ENCODE measurements around the gene CARMIL1. TPM values are rescaled to one million over a fixed set of nuclear protein-coding genes. Genes with fewer than 3 reads are reported as not detected.

The CARMIL1 gene
- total RNA-seq, 4 donors from 2014 or later, result 13.6 to 33.2 (median 22.2) TPM

DNA sequence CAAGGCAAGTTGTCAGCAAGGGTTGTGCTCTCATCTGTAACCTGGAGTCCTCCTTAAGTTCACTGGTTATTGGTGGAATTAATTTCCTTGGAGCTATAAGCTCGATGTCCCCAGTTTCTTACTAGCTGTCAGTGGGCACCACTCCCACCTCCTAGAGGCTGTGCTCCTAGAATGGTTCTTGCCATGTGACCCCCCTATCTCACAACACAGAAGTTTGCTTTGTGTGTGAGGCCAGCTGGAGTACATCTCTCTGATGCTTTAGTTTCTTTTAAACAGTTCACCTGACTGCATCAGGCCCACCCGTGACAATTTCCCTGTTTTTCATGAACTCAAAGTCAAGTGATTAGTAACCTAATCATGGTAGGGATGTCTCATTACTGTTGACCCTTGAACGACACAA, 193.7 kb downstream of the CARMIL1 start:
- TF ChIP-seq POLR2AphosphoS5 (IDR thresholded peaks at IDR 0.05), result no peak
- TF ChIP-seq, protein P1, sequence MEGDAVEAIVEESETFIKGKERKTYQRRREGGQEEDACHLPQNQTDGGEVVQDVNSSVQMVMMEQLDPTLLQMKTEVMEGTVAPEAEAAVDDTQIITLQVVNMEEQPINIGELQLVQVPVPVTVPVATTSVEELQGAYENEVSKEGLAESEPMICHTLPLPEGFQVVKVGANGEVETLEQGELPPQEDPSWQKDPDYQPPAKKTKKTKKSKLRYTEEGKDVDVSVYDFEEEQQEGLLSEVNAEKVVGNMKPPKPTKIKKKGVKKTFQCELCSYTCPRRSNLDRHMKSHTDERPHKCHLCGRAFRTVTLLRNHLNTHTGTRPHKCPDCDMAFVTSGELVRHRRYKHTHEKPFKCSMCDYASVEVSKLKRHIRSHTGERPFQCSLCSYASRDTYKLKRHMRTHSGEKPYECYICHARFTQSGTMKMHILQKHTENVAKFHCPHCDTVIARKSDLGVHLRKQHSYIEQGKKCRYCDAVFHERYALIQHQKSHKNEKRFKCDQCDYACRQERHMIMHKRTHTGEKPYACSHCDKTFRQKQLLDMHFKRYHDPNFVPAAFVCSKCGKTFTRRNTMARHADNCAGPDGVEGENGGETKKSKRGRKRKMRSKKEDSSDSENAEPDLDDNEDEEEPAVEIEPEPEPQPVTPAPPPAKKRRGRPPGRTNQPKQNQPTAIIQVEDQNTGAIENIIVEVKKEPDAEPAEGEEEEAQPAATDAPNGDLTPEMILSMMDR (IDR thresholded peaks at IDR 0.05), result no peak
- TF ChIP-seq POLR2A (IDR thresholded peaks at IDR 0.05), result no peak
- TF ChIP-seq EP300 (IDR thresholded peaks at IDR 0.05), result no peak
- Histone ChIP-seq H3K27ac (no peak overlapping the region), H3K36me3 (no peaks in the 10 kb centered on the region), H3K4me3 (no peak overlapping the region), H3K27me3 (no peaks in the 10 kb centered on the region), H3K9me3 (no peaks in the 10 kb centered on the region), H3K4me1 (no peaks in the 10 kb centered on the region)
- WGBS, result 90% methylated on average over 3 of the region's 3 CpGs
- DNase-seq (ENCODE audit: low spot score in 2 of 2), result no peak

DNA sequence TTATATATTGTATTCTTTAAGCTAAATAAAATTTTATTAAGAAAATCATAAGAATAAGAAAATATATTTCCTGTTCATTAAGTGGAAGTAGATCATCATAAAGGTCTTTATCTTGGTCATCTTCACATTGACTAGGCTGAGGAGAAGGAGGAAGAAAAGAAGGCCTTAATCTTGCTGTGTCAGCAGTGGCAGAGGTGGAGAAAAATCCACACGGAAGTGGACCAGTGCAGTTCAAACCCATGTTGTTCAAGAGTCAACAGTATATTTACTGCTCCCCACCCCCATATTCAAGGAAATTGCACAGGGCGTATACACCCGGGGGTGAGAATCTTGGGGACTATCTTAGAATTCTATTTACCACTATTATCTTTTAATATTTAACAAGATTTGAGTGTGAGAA, 194.3 kb downstream of the CARMIL1 start:
- no peaks in the 10 kb centered on the region for H3K4me1 ChIP-seq
- TF ChIP-seq POLR2A (IDR thresholded peaks at IDR 0.05) (no peak), EP300 (IDR thresholded peaks at IDR 0.05) (no peak), POLR2AphosphoS5 (IDR thresholded peaks at IDR 0.05) (no peak)
- TF ChIP-seq, protein P1 (IDR thresholded peaks at IDR 0.05), result no peak
- 87% methylated on average over 3 of the region's 3 CpGs for WGBS
- no peaks in the 10 kb centered on the region for H3K27me3 ChIP-seq
- H3K36me3 ChIP-seq, result no peaks in the 10 kb centered on the region
- no peaks in the 10 kb centered on the region for H3K9me3 ChIP-seq
- H3K4me3 ChIP-seq, result no peak overlapping the region
- DNase-seq (ENCODE audit: low spot score in 2 of 2), result no peak
- no peak overlapping the region for H3K27ac ChIP-seq

DNA sequence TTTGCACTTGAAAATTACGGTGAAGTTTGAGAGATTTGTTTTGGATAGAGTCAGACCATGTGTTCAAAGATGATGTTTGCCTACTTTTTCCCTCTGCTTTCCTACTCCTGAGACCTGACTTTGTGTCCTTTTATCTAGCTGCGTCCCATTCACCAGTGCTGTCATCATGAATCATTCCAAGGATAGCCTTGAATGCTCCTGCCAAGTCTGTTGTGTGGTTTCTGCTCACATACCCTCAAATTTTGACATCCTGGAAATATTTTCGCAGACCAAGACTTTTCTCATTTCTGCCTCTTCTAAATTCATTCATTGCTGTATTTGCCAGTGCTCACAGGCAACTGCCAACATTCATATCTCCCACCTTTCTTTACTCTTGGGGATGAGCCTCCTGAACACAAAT, 197.0 kb downstream of the CARMIL1 start:
- Histone ChIP-seq H3K4me1 (no peaks in the 10 kb centered on the region), H3K9me3 (no peaks in the 10 kb centered on the region), H3K27me3 (no peaks in the 10 kb centered on the region), H3K36me3 (no peaks in the 10 kb centered on the region), H3K27ac (no peak overlapping the region), H3K4me3 (no peak overlapping the region)
- WGBS, result 94% methylated on average over 3 of the region's 3 CpGs
- DNase-seq (ENCODE audit: low spot score in 2 of 2), result no peak
- TF ChIP-seq EP300 (IDR thresholded peaks at IDR 0.05), result no peak
- TF ChIP-seq, protein P1 (IDR thresholded peaks at IDR 0.05), result no peak
- TF ChIP-seq POLR2A (IDR thresholded peaks at IDR 0.05), result no peak
- TF ChIP-seq POLR2AphosphoS5 (IDR thresholded peaks at IDR 0.05), result no peak

DNA sequence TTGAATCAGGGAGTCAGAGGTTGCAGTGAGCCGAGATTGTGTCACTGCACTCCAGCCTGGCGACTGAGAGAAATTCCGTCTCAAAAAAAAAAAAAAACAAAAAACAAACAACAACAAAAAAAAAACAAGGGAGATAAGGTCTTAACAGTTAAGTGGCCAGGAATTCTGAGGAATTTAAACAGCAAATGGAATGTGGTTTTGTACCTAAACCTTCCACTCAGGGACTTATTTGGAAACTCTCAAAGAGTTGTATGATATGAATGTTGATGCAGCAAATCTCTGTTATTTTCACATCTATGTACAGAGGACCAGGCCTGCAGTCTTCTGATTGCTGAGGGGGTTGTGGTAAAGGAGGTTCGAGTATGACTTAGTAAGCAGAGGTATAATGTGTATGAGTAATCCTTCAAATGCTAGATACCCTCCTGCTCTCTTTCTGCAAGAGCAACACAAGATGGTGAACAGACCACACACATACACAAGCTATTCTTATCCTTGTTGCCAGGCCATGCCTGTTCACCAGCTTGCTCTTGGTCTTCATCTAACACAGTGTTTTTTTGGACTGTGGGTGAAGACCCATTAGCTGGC, 197.9 kb downstream of the CARMIL1 start:
- H3K27me3 ChIP-seq, result no peaks in the 10 kb centered on the region
- no peak overlapping the region for H3K27ac ChIP-seq
- no peak overlapping the region for H3K4me3 ChIP-seq
- no peaks in the 10 kb centered on the region for H3K9me3 ChIP-seq
- no peaks in the 10 kb centered on the region for H3K4me1 ChIP-seq
- no peak for TF ChIP-seq POLR2AphosphoS5 (IDR thresholded peaks at IDR 0.05)
- TF ChIP-seq EP300 (IDR thresholded peaks at IDR 0.05), result no peak
- WGBS, result 82% methylated on average over 4 of the region's 4 CpGs
- DNase-seq (ENCODE audit: low spot score in 2 of 2), result no peak
- H3K36me3 ChIP-seq, result no peaks in the 10 kb centered on the region

DNA sequence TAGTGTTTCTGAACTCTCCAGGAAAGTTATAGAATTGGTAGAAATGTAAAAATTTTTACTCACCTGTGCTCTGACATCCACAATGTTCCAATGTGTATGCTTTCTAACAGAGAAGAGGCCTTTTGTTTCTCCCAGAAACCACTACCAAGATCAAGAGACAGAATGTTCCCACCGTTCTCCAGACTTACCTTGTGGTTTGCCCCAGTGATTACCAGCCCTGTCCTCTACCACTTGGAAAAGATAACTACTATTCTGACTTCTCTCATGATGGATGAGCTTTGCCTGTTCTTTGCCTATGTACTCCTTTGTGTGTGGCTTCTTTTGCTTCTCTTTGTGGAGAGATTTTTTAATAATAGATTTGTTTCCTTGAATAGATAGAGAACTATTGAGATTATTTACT, 199.8 kb downstream of the CARMIL1 start:
- Histone ChIP-seq H3K4me3 (no peak overlapping the region), H3K36me3 (no peaks in the 10 kb centered on the region), H3K27ac (no peak overlapping the region), H3K27me3 (no peaks in the 10 kb centered on the region), H3K9me3 (no peaks in the 10 kb centered on the region), H3K4me1 (no peaks in the 10 kb centered on the region)
- no peak for TF ChIP-seq EP300 (IDR thresholded peaks at IDR 0.05)
- no peak for TF ChIP-seq POLR2AphosphoS5 (IDR thresholded peaks at IDR 0.05)
- TF ChIP-seq POLR2A (IDR thresholded peaks at IDR 0.05), result no peak
- TF ChIP-seq, protein P1 (IDR thresholded peaks at IDR 0.05), result no peak
- WGBS, result 79% methylated on average over 1 of the region's 1 CpG
- no peak for DNase-seq (ENCODE audit: low spot score in 2 of 2)

DNA sequence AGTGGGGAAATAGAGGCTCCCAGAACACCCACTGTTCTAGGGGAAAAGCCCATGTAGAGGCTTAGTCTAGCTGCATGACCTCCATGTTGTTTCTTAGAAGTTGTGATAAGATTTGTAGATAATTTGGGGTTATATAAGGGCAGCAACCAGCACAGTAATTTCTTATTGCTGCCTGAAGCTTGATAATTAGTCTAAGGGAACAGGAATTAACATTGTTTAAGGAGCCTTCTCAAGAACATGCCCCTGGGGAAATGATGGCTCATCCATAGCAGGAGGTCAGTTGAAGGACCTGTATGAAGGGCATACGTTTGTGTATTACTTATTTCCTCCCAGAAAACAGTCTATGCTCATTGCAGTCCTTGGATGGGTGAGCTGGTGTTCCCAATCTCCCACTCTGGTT, 202.1 kb downstream of the CARMIL1 start:
- no peak overlapping the region for H3K27ac ChIP-seq
- no peak overlapping the region for H3K4me3 ChIP-seq
- TF ChIP-seq, protein P1 (IDR thresholded peaks at IDR 0.05), result no peak
- TF ChIP-seq EP300 (IDR thresholded peaks at IDR 0.05) (no peak), POLR2AphosphoS5 (IDR thresholded peaks at IDR 0.05) (no peak), POLR2A (IDR thresholded peaks at IDR 0.05) (no peak)
- H3K36me3 ChIP-seq, result no peaks in the 10 kb centered on the region
- no peaks in the 10 kb centered on the region for H3K4me1 ChIP-seq
- WGBS, result 93% methylated on average over 1 of the region's 1 CpG
- no peaks in the 10 kb centered on the region for H3K9me3 ChIP-seq
- no peaks in the 10 kb centered on the region for H3K27me3 ChIP-seq
- DNase-seq (ENCODE audit: low spot score in 2 of 2), result no peak

All from suprapubic skin (tissue), 4 donors.